ENCODE data around the gene LYPLAL1.

GRCh38 chr1:219179293-219179692 is 5.6 kb downstream of the LYPLAL1 start:
- no peak for TF ChIP-seq POLR2AphosphoS5 (IDR thresholded peaks at IDR 0.05; ENCODE audit: low read depth, low read length)
- no peak for TF ChIP-seq CTCF (IDR thresholded peaks at IDR 0.05)
- TF ChIP-seq TAF1 (IDR thresholded peaks at IDR 0.05; ENCODE audit: borderline replicate concordance, low read depth, low read length): no peak
- TF ChIP-seq EP300 (IDR thresholded peaks at IDR 0.05; ENCODE audit: borderline replicate concordance in 1 of 2, low read depth in 1 of 2, low read length in 1 of 2): no peak
- no peak for TF ChIP-seq MAX (IDR thresholded peaks at IDR 0.05; ENCODE audit: low read depth)
- no peak for TF ChIP-seq TCF12 (IDR thresholded peaks at IDR 0.05)
- no peak for TF ChIP-seq SMC3 (IDR thresholded peaks at IDR 0.05; ENCODE audit: low read depth, low read length)
- no peak for TF ChIP-seq FOSL2 (IDR thresholded peaks at IDR 0.05; ENCODE audit: borderline replicate concordance, low read depth)
